ENCODE results near the gene STK25. TPM values are rescaled to one million over a fixed set of nuclear protein-coding genes. Genes with fewer than 3 reads are reported as not detected.

STK25 gene
- total RNA-seq, 1 donor from 2014 or later = 316 TPM

GRCh38 chr2:241541564-241542277, 33.3 kb upstream of the STK25 start:
- Histone ChIP-seq H3K36me3 (ENCODE audit: control insufficient read depth, insufficient read depth, low read length) (no peaks in the 10 kb centered on the region), H3K4me3 (ENCODE audit: low read depth, low read length) (peak overlapping the region; percentile 4), H3K27me3 (ENCODE audit: control insufficient read depth, insufficient read depth, low read length) (peaks cover 12% of the 10 kb centered on the region)
- DNase-seq (ENCODE audit: low read depth) = no peak
- TF ChIP-seq CTCF (IDR thresholded peaks at IDR 0.05; ENCODE audit: insufficient read depth, low read length, poor library complexity, severe bottlenecking) = no peak

- Histone ChIP-seq H3K27me3 (ENCODE audit: control insufficient read depth, insufficient read depth, low read length) (peaks cover 12% of the 10 kb centered on the region), H3K4me3 (ENCODE audit: low read depth, low read length) (peak overlapping the region; percentile 31), H3K36me3 (ENCODE audit: control insufficient read depth, insufficient read depth, low read length) (no peaks in the 10 kb centered on the region)
- DNase-seq (ENCODE audit: low read depth) = no peak
- TF ChIP-seq CTCF (IDR thresholded peaks at IDR 0.05; ENCODE audit: insufficient read depth, low read length, poor library complexity, severe bottlenecking) = no peak
These were observed 32.6 kb upstream of the STK25 start for GRCh38 chr2:241540771-241541561.

- Histone ChIP-seq H3K4me3 (ENCODE audit: low read depth, low read length) (no peak overlapping the region), H3K27me3 (ENCODE audit: control insufficient read depth, insufficient read depth, low read length) (peaks cover 12% of the 10 kb centered on the region), H3K36me3 (ENCODE audit: control insufficient read depth, insufficient read depth, low read length) (no peaks in the 10 kb centered on the region)
- TF ChIP-seq CTCF (IDR thresholded peaks at IDR 0.05; ENCODE audit: insufficient read depth, low read length, poor library complexity, severe bottlenecking) = no peak
- DNase-seq (ENCODE audit: low read depth) = no peak
These were observed 32.0 kb upstream of the STK25 start for GRCh38 chr2:241540401-241540770.

GRCh38 chr2:241539616-241540374, 31.4 kb upstream of the STK25 start:
- no peaks in the 10 kb centered on the region for H3K36me3 ChIP-seq (ENCODE audit: control insufficient read depth, insufficient read depth, low read length)
- no peak for TF ChIP-seq CTCF (IDR thresholded peaks at IDR 0.05; ENCODE audit: insufficient read depth, low read length, poor library complexity, severe bottlenecking)
- DNase-seq (ENCODE audit: low read depth) = no peak
- H3K27me3 ChIP-seq (ENCODE audit: control insufficient read depth, insufficient read depth, low read length) = peaks cover 12% of the 10 kb centered on the region
- H3K4me3 ChIP-seq (ENCODE audit: low read depth, low read length) = no peak overlapping the region

- peaks cover 12% of the 10 kb centered on the region for H3K27me3 ChIP-seq (ENCODE audit: control insufficient read depth, insufficient read depth, low read length)
- TF ChIP-seq CTCF (IDR thresholded peaks at IDR 0.05; ENCODE audit: insufficient read depth, low read length, poor library complexity, severe bottlenecking) = no peak
- no peak for DNase-seq (ENCODE audit: low read depth)
These were observed 30.6 kb upstream of the STK25 start for GRCh38 chr2:241538838-241539615.

More at GRCh38 chr2:241538838-241539615, 30.6 kb upstream of the STK25 start:
- H3K4me3 ChIP-seq (ENCODE audit: low read depth, low read length) = no peak overlapping the region
- no peaks in the 10 kb centered on the region for H3K36me3 ChIP-seq (ENCODE audit: control insufficient read depth, insufficient read depth, low read length)

Data from kidney epithelial cell (primary cell).